ENCODE measurements around the gene VAT1L.

The VAT1L gene

DNA sequence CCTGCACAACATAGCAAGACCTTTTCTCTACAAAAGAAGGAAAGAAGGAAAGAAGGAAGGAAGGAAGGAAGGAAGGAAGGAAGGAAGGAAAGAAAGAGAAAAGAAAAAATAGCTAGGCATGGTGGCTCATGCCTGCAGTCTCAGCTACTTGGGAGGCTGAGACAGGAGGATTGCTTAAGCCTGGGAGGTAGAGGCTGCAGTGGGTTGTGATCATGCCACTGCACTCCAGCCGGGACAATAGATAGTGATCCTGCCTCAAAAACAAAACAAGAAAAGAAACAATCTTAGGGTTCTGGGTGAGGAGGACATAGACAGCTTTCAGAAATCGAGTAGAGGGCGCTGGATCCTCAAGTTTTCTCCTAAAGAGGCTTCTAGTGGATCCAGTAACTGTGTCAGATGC, 174.3 kb downstream of the VAT1L start:
- Histone ChIP-seq H3K27me3 (ENCODE audit: insufficient read depth, low read length) (no peaks in the 10 kb centered on the region), H3K9me3 (ENCODE audit: low read length) (no peaks in the 10 kb centered on the region), H3K79me2 (ENCODE audit: insufficient read depth, low read length) (no peaks in the 10 kb centered on the region), H2AFZ (ENCODE audit: low read length) (no peak overlapping the region), H3K9me2 (ENCODE audit: low read depth, low read length) (no peaks in the 10 kb centered on the region), H4K20me1 (ENCODE audit: insufficient read depth, low read length) (no peaks in the 10 kb centered on the region), H3K4me1 (ENCODE audit: insufficient read depth, low read length, severe bottlenecking) (no peaks in the 10 kb centered on the region), H3K4me3 (ENCODE audit: low read depth, low read length, poor library complexity, severe bottlenecking) (no peak overlapping the region), H3F3A (ENCODE audit: insufficient read depth, low read length) (no peaks in the 10 kb centered on the region), H3K4me2 (ENCODE audit: low read length) (no peak overlapping the region), H3K27ac (ENCODE audit: low read depth, low read length, poor library complexity, severe bottlenecking) (no peak overlapping the region), H3K9ac (ENCODE audit: low read length) (no peak overlapping the region), H3K36me3 (ENCODE audit: insufficient read depth, low read length) (no peaks in the 10 kb centered on the region)
- TF ChIP-seq, protein P1, sequence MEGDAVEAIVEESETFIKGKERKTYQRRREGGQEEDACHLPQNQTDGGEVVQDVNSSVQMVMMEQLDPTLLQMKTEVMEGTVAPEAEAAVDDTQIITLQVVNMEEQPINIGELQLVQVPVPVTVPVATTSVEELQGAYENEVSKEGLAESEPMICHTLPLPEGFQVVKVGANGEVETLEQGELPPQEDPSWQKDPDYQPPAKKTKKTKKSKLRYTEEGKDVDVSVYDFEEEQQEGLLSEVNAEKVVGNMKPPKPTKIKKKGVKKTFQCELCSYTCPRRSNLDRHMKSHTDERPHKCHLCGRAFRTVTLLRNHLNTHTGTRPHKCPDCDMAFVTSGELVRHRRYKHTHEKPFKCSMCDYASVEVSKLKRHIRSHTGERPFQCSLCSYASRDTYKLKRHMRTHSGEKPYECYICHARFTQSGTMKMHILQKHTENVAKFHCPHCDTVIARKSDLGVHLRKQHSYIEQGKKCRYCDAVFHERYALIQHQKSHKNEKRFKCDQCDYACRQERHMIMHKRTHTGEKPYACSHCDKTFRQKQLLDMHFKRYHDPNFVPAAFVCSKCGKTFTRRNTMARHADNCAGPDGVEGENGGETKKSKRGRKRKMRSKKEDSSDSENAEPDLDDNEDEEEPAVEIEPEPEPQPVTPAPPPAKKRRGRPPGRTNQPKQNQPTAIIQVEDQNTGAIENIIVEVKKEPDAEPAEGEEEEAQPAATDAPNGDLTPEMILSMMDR (IDR thresholded peaks at IDR 0.05; ENCODE audit: low read length) = no peak
- TF ChIP-seq EZH2 (IDR thresholded peaks at IDR 0.05; ENCODE audit: borderline replicate concordance, low read length) = no peak

DNA sequence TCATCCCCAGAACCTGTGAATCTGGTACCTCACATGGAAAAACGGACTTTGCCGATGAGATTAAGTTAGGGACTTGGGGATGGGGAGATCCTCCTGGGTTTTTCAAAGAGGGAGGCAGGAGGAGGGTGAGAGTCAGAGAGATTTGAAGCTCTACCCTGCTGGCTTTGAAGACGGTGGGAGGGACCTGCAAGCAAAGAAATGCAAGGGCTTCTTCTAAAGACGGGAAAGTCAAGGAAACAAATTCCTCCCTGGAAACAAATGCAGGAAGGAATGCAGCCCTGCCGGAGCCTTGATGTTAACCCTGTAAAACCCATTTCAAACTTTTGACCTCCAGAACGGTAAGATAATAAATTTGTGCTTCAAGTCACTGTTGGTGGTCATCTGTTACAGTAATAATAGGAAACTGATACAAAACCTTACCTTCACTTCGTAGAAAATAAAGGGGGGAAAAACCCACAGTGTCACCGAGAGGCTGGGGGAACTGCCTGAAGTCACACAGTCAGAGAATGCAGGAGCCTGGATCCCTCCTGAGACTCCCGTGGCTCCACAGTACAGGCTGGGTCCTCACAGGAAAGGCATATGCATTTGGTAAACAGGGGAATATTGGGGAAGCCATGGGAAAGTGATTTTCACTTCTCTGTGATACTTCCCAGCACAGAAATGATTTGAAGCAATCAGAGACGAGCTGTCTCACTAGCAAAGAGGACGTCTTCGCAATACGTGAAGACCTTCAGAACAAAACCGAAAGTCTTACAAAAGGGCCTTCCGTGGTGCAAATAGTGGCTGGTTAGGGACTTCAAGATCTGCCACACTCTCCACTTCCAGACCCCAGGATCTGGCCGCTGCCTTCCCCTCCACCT, 175.1 kb downstream of the VAT1L start:
- Histone ChIP-seq H3K27ac (ENCODE audit: low read depth, low read length, poor library complexity, severe bottlenecking) (no peak overlapping the region), H4K20me1 (ENCODE audit: insufficient read depth, low read length) (no peaks in the 10 kb centered on the region), H3K79me2 (ENCODE audit: insufficient read depth, low read length) (no peaks in the 10 kb centered on the region), H3K4me1 (ENCODE audit: insufficient read depth, low read length, severe bottlenecking) (no peaks in the 10 kb centered on the region), H3K4me3 (ENCODE audit: low read depth, low read length, poor library complexity, severe bottlenecking) (no peak overlapping the region), H3K9me2 (ENCODE audit: low read depth, low read length) (no peaks in the 10 kb centered on the region), H3K4me2 (ENCODE audit: low read length) (no peak overlapping the region), H3K9me3 (ENCODE audit: low read length) (no peaks in the 10 kb centered on the region), H3K36me3 (ENCODE audit: insufficient read depth, low read length) (no peaks in the 10 kb centered on the region), H3F3A (ENCODE audit: insufficient read depth, low read length) (no peaks in the 10 kb centered on the region), H3K9ac (ENCODE audit: low read length) (no peak overlapping the region), H2AFZ (ENCODE audit: low read length) (no peak overlapping the region), H3K27me3 (ENCODE audit: insufficient read depth, low read length) (no peaks in the 10 kb centered on the region)
- TF ChIP-seq, protein P1 (IDR thresholded peaks at IDR 0.05; ENCODE audit: low read length) = no peak
- no peak for TF ChIP-seq EZH2 (IDR thresholded peaks at IDR 0.05; ENCODE audit: borderline replicate concordance, low read length)

DNA sequence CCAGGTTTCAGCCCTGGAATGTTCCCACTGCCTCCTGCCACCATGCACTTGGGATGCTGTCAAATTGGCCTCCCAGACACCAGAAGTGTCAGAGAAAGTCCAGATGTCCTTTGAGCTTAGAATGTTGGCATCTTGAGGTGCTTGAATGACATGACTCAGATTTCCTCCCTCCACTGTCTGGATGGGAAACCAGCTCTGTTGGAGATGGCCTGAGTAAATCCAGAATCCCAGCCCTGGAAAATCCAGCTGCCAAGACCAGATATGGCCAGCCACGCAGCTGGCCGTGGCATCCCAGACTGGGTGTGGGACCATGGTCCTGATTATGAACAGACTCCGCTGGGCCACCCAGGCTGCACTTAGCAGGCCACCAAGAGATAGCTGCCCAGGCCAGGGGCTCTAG, 177.0 kb downstream of the VAT1L start:
- H3K9me3 ChIP-seq (ENCODE audit: low read length) = no peaks in the 10 kb centered on the region
- H3K4me3 ChIP-seq (ENCODE audit: low read depth, low read length, poor library complexity, severe bottlenecking) = no peak overlapping the region
- H2AFZ ChIP-seq (ENCODE audit: low read length) = no peak overlapping the region
- no peak overlapping the region for H3K27ac ChIP-seq (ENCODE audit: low read depth, low read length, poor library complexity, severe bottlenecking)
- no peaks in the 10 kb centered on the region for H3K9me2 ChIP-seq (ENCODE audit: low read depth, low read length)
- H3K27me3 ChIP-seq (ENCODE audit: insufficient read depth, low read length) = no peaks in the 10 kb centered on the region
- H3K36me3 ChIP-seq (ENCODE audit: insufficient read depth, low read length) = no peaks in the 10 kb centered on the region
- H3K9ac ChIP-seq (ENCODE audit: low read length) = no peak overlapping the region
- no peaks in the 10 kb centered on the region for H4K20me1 ChIP-seq (ENCODE audit: insufficient read depth, low read length)
- no peak overlapping the region for H3K4me2 ChIP-seq (ENCODE audit: low read length)
- TF ChIP-seq, protein P1 (IDR thresholded peaks at IDR 0.05; ENCODE audit: low read length) = no peak
- no peak for TF ChIP-seq EZH2 (IDR thresholded peaks at IDR 0.05; ENCODE audit: borderline replicate concordance, low read length)
- H3K4me1 ChIP-seq (ENCODE audit: insufficient read depth, low read length, severe bottlenecking) = no peaks in the 10 kb centered on the region
- H3F3A ChIP-seq (ENCODE audit: insufficient read depth, low read length) = no peaks in the 10 kb centered on the region
- H3K79me2 ChIP-seq (ENCODE audit: insufficient read depth, low read length) = no peaks in the 10 kb centered on the region

All from OCI-LY1 (cell line).